ENCODE results near the gene NBPF9.
"Not testable (repeated sequence)": the region's sequence is repeated elsewhere in the genome, so short reads cannot be mapped to it uniquely, and the experiment has no call there.

Gene NBPF9

GRCh38 chr1:149016626-149017025, 86.7 kb downstream of the NBPF9 start:
- H3K27ac ChIP-seq = not testable (repeated sequence)

- not testable (repeated sequence) for H3K27ac ChIP-seq
These were observed 87.8 kb downstream of the NBPF9 start for GRCh38 chr1:149015522-149015921.

GRCh38 chr1:149013513-149013912, 89.8 kb downstream of the NBPF9 start:
- H3K27ac ChIP-seq = not testable (repeated sequence)

- not testable (repeated sequence) for H3K27ac ChIP-seq
These were observed 90.8 kb downstream of the NBPF9 start for GRCh38 chr1:149012599-149012998.

- H3K27ac ChIP-seq = not testable (repeated sequence)
These were observed 93.6 kb downstream of the NBPF9 start for GRCh38 chr1:149009761-149010160.

- not testable (repeated sequence) for H3K27ac ChIP-seq
These were observed 94.6 kb downstream of the NBPF9 start for GRCh38 chr1:149008769-149009168.

- not testable (repeated sequence) for H3K27ac ChIP-seq
These were observed 95.0 kb downstream of the NBPF9 start for GRCh38 chr1:149008326-149008725.

Measured in C4-2B (cell line).